ENCODE data around the gene GABRD. TPM values are rescaled to one million over a fixed set of nuclear protein-coding genes. Genes with fewer than 3 reads are reported as not detected.

The GABRD gene
- total and polyA plus RNA-seq, 2 of the 13 experiments (the other 11 are each of a cell fraction or from before 2014, with no cell fraction given): not detected

DNA sequence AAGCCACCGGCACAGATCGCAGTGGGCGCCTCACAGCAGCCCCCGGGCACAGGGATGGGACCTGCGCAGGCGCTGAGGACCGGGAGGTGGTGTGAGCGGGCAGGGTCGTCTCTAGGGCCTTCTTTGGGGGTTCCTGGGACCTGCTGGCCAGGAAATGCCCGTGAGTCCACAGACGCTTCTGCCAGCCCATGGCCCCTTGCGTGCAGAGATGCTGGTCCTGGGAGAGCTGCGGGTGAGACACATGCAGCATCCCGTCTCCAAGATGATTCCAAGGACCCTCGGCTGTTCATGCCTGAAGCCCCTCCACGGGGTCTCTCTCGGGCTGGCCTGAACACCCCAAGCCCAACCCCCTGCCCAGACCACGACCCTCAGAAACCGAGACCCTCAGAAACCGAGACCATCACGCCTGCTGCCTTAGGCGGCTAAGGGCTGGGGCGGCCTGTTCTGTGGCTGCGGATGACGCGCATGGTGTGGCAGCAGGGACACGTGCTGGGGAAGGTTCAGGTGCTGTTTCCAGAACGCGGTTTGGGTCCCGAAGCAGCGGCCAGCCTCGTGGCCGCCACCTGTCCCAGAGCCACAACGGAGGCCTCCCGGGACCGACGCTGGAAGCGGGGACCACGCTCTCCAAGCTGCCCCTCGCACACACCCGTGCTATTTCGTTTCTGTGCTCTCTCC lies 38.5 kb upstream of the GABRD start:
- Histone ChIP-seq H3K4me2 (ENCODE audit: low read depth, low read length) (no peak overlapping the region), H3K4me1 (ENCODE audit: insufficient read depth, low read length) (peaks cover 15% of the 10 kb centered on the region), H3K36me3 (replicated peaks in 1 of 2; ENCODE audit: control insufficient read depth in 1 of 2, insufficient read depth in 2 of 2, low read length in 2 of 2) (no peaks in the 10 kb centered on the region), H3K27me3 (ENCODE audit: control insufficient read depth in 1 of 2, insufficient read depth in 2 of 2, low read length in 2 of 2) (peaks cover 11 to 34% of the 10 kb centered on the region in 2 experiments; a peak in 4 of 5 replicates), H3K9ac (ENCODE audit: insufficient read depth, low read depth, low read length) (no peak overlapping the region), H3K9me3 (ENCODE audit: low read length) (no peaks in the 10 kb centered on the region), H3K79me2 (ENCODE audit: insufficient read depth, low read length) (no peaks in the 10 kb centered on the region), H4K20me1 (ENCODE audit: insufficient read depth, low read length) (no peaks in the 10 kb centered on the region), H2AFZ (ENCODE audit: low read length) (no peak overlapping the region), H3K4me3 (replicated peaks in 1 of 3; ENCODE audit: insufficient read depth in 1 of 3, low read depth in 2 of 3, low read length in 3 of 3) (no peak overlapping the region), H3K27ac (ENCODE audit: extremely low read length, insufficient read depth, low read length) (no peak overlapping the region)
- FAIRE-seq: no peak
- POLR2A ChIA-PET: no interaction called here
- CTCF ChIA-PET (ENCODE audit: low intra/inter-chr PET ratio, low total read pairs): no interaction called here
- BruUV-seq (replicated peaks): no TSS peak
- no peak for DNase-seq (ENCODE audit: low spot score)
- ATAC-seq: no peak
- intact Hi-C loops (cut with micrococcal nuclease; ENCODE audit: unreplicated experiment) (no loop called here), in situ Hi-C loops (cut with HindIII; ENCODE audit: extremely low pct_ligation_motif_present, low pct_unique_long_range_greater_than_20kb) (no loop called here)
- TF ChIP-seq, protein P1, sequence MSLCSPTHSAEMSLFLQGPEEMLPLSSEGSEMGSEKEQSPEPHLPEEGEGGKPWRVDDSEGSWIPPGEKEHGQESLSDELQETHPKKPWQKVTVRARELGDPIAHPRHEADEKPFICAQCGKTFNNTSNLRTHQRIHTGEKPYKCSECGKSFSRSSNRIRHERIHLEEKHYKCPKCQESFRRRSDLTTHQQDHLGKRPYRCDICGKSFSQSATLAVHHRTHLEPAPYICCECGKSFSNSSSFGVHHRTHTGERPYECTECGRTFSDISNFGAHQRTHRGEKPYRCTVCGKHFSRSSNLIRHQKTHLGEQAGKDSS (CRISPR knock-in tag; IDR thresholded peaks at IDR 0.05; ENCODE audit: borderline replicate concordance, low read depth): no peak
- TF ChIP-seq ZNF839 (CRISPR knock-in tag; IDR thresholded peaks at IDR 0.05; ENCODE audit: borderline replicate concordance): no peak
- TF ChIP-seq, protein P2, sequence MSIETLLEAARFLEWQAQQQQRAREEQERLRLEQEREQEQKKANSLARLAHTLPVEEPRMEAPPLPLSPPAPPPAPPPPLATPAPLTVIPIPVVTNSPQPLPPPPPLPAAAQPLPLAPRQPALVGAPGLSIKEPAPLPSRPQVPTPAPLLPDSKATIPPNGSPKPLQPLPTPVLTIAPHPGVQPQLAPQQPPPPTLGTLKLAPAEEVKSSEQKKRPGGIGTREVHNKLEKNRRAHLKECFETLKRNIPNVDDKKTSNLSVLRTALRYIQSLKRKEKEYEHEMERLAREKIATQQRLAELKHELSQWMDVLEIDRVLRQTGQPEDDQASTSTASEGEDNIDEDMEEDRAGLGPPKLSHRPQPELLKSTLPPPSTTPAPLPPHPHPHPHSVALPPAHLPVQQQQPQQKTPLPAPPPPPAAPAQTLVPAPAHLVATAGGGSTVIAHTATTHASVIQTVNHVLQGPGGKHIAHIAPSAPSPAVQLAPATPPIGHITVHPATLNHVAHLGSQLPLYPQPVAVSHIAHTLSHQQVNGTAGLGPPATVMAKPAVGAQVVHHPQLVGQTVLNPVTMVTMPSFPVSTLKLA (IDR thresholded peaks at IDR 0.05): peak; percentile 52
- TF ChIP-seq CHD4 (IDR thresholded peaks at IDR 0.05; ENCODE audit: borderline replicate concordance, low read length): no peak
- 66% methylated on average over 21 of the region's 42 CpGs for WGBS (ENCODE audit: low lambda C conversion rate)

DNA sequence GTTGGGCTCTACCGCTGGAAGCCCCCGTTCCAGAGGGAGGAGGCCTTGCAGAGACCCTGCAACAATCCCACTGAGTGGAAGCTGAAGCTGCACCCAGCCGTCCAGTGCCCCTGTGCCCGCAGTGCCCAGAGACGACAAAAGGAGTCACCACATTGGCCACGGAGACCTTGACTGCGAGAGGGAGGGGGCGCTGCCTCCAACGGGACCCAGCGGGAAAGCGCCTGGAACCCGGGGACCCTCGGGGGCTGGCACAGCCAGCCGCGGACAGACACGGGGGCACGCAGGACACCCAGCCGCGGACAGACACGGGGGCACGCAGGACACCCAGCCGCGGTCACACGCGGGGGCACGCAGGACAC lies 38.0 kb upstream of the GABRD start:
- DNase-seq (ENCODE audit: low spot score) (no peak), FAIRE-seq (no peak), ATAC-seq (no peak)
- CTCF ChIA-PET (ENCODE audit: low intra/inter-chr PET ratio, low total read pairs): no interaction called here
- H3K9me3 ChIP-seq (ENCODE audit: low read length): no peaks in the 10 kb centered on the region
- in situ Hi-C loops (cut with HindIII; ENCODE audit: extremely low pct_ligation_motif_present, low pct_unique_long_range_greater_than_20kb) (no loop called here), intact Hi-C loops (cut with micrococcal nuclease; ENCODE audit: unreplicated experiment) (no loop called here)
- no peak overlapping the region for H3K4me2 ChIP-seq (ENCODE audit: low read depth, low read length)
- POLR2A ChIA-PET: no interaction called here
- 85% methylated on average over 19 of the region's 26 CpGs for WGBS (ENCODE audit: low lambda C conversion rate)
- H3K79me2 ChIP-seq (ENCODE audit: insufficient read depth, low read length): no peaks in the 10 kb centered on the region
- H3K27ac ChIP-seq (ENCODE audit: extremely low read length, insufficient read depth, low read length): no peak overlapping the region
- H3K4me1 ChIP-seq (ENCODE audit: insufficient read depth, low read length): peaks cover 20% of the 10 kb centered on the region
- no peak overlapping the region for H3K9ac ChIP-seq (ENCODE audit: insufficient read depth, low read depth, low read length)
- no peaks in the 10 kb centered on the region for H4K20me1 ChIP-seq (ENCODE audit: insufficient read depth, low read length)
- H3K36me3 ChIP-seq (replicated peaks in 1 of 2; ENCODE audit: control insufficient read depth in 1 of 2, insufficient read depth in 2 of 2, low read length in 2 of 2): no peaks in the 10 kb centered on the region
- no TSS peak for BruUV-seq (replicated peaks)
- peaks cover 10 to 32% of the 10 kb centered on the region in 2 experiments; a peak in 4 of 5 replicates for H3K27me3 ChIP-seq (ENCODE audit: control insufficient read depth in 1 of 2, insufficient read depth in 2 of 2, low read length in 2 of 2)
- H2AFZ ChIP-seq (ENCODE audit: low read length): no peak overlapping the region
- no peak overlapping the region for H3K4me3 ChIP-seq (replicated peaks in 1 of 3; ENCODE audit: insufficient read depth in 1 of 3, low read depth in 2 of 3, low read length in 3 of 3)
- TF ChIP-seq, protein P3, sequence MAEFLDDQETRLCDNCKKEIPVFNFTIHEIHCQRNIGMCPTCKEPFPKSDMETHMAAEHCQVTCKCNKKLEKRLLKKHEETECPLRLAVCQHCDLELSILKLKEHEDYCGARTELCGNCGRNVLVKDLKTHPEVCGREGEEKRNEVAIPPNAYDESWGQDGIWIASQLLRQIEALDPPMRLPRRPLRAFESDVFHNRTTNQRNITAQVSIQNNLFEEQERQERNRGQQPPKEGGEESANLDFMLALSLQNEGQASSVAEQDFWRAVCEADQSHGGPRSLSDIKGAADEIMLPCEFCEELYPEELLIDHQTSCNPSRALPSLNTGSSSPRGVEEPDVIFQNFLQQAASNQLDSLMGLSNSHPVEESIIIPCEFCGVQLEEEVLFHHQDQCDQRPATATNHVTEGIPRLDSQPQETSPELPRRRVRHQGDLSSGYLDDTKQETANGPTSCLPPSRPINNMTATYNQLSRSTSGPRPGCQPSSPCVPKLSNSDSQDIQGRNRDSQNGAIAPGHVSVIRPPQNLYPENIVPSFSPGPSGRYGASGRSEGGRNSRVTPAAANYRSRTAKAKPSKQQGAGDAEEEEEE (CRISPR knock-in tag; IDR thresholded peaks at IDR 0.05; ENCODE audit: borderline replicate concordance): no peak
- TF ChIP-seq, protein P4, sequence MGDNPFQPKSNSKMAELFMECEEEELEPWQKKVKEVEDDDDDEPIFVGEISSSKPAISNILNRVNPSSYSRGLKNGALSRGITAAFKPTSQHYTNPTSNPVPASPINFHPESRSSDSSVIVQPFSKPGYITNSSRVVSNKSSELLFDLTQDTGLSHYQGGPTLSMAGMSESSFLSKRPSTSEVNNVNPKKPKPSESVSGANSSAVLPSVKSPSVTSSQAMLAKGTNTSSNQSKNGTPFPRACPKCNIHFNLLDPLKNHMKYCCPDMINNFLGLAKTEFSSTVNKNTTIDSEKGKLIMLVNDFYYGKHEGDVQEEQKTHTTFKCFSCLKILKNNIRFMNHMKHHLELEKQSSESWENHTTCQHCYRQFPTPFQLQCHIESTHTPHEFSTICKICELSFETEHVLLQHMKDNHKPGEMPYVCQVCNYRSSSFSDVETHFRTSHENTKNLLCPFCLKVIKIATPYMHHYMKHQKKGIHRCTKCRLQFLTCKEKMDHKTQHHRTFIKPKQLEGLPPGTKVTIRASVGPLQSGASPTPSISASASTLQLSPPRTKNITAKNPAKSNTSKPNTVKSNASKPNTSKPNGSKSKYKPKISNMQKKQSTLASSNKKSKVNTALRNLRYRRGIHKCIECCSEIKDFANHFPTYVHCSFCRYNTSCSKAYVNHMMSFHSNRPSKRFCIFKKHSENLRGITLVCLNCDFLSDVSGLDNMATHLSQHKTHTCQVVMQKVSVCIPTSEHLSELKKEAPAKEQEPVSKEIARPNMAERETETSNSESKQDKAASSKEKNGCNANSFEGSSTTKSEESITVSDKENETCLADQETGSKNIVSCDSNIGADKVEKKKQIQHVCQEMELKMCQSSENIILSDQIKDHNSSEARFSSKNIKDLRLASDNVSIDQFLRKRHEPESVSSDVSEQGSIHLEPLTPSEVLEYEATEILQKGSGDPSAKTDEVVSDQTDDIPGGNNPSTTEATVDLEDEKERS (CRISPR knock-in tag; IDR thresholded peaks at IDR 0.05): no peak
- TF ChIP-seq, protein P5, sequence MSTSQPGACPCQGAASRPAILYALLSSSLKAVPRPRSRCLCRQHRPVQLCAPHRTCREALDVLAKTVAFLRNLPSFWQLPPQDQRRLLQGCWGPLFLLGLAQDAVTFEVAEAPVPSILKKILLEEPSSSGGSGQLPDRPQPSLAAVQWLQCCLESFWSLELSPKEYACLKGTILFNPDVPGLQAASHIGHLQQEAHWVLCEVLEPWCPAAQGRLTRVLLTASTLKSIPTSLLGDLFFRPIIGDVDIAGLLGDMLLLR (CRISPR knock-in tag; IDR thresholded peaks at IDR 0.05): no peak
- no peak for TF ChIP-seq GZF1 (CRISPR knock-in tag; IDR thresholded peaks at IDR 0.05)
- no peak for TF ChIP-seq NFYC (CRISPR knock-in tag; IDR thresholded peaks at IDR 0.05)

Measured in HepG2 (cell line).